Osteocyte (in vitro differentiated cells): ENCODE data around the gene PDE6C. TPM values are rescaled to one million over a fixed set of nuclear protein-coding genes. Genes with fewer than 3 reads are reported as not detected.

Experiments
- DNase-seq: peaks from one replicate; pipeline ENCODE4 v3.0.0; 2021; ENCODE audit warnings: mixed read lengths; ENCODE audit not compliant: unreplicated experiment; ENCODE audit errors: extremely low spot score
- H3K27ac Mint-ChIP-seq: one replicate; pipeline ENCODE4 v1.8.0; 2021; ENCODE audit warnings: mild to moderate bottlenecking, mixed read lengths; ENCODE audit not compliant: unreplicated experiment
- H3K27me3 Mint-ChIP-seq: one replicate; pipeline ENCODE4 v1.8.0; 2021; ENCODE audit warnings: mixed read lengths; ENCODE audit not compliant: unreplicated experiment
- H3K36me3 Mint-ChIP-seq: one replicate; pipeline ENCODE4 v1.8.0; 2021; ENCODE audit warnings: mixed read lengths; ENCODE audit not compliant: unreplicated experiment
- H3K4me1 Mint-ChIP-seq: one replicate; pipeline ENCODE4 v1.8.0; 2021; ENCODE audit warnings: mixed read lengths; ENCODE audit not compliant: unreplicated experiment
- H3K4me3 Mint-ChIP-seq: one replicate; pipeline ENCODE4 v1.8.0; 2021; ENCODE audit warnings: mild to moderate bottlenecking, moderate library complexity, mixed read lengths; ENCODE audit not compliant: unreplicated experiment
- H3K9me3 Mint-ChIP-seq: one replicate; pipeline ENCODE4 v1.8.0; 2021; ENCODE audit warnings: mixed read lengths; ENCODE audit not compliant: unreplicated experiment
- CTCF ChIP-seq: fragments of 200-600 bp; sonication (generic); IDR thresholded peaks from 2 replicates; pipeline ENCODE4 v1.5.0; 2021; ENCODE audit warnings: antibody characterized with exemption, mild to moderate bottlenecking, moderate library complexity
- total RNA-seq: library from RNA; stranded (reverse); gene quantifications from 2 replicates; pipeline ENCODE4 v1.2.1, GENCODE V29; 2021

PDE6C gene
- total RNA-seq, 1 donor from 2014 or later, result not detected

- H3K4me3 Mint-ChIP-seq, result no peak overlapping the region
- H3K4me1 Mint-ChIP-seq, result no peaks in the 10 kb centered on the region
- TF ChIP-seq CTCF, result no peak
- H3K27ac Mint-ChIP-seq, result no peak overlapping the region
- no peaks in the 10 kb centered on the region for H3K9me3 Mint-ChIP-seq
- peaks cover 39% of the 10 kb centered on the region for H3K36me3 Mint-ChIP-seq
- H3K27me3 Mint-ChIP-seq, result no peaks in the 10 kb centered on the region
- DNase-seq, result no peak
Observed at GRCh38 chr10:93672022-93672678, 59.8 kb downstream of the PDE6C start.

- no peaks in the 10 kb centered on the region for H3K9me3 Mint-ChIP-seq
- no peak for DNase-seq
- peaks cover 34% of the 10 kb centered on the region for H3K36me3 Mint-ChIP-seq
- no peaks in the 10 kb centered on the region for H3K4me1 Mint-ChIP-seq
- H3K27me3 Mint-ChIP-seq, result no peaks in the 10 kb centered on the region
- H3K4me3 Mint-ChIP-seq, result no peak overlapping the region
- no peak for TF ChIP-seq CTCF
- no peak overlapping the region for H3K27ac Mint-ChIP-seq
Observed at GRCh38 chr10:93672890-93673289, 60.6 kb downstream of the PDE6C start.

DNA sequence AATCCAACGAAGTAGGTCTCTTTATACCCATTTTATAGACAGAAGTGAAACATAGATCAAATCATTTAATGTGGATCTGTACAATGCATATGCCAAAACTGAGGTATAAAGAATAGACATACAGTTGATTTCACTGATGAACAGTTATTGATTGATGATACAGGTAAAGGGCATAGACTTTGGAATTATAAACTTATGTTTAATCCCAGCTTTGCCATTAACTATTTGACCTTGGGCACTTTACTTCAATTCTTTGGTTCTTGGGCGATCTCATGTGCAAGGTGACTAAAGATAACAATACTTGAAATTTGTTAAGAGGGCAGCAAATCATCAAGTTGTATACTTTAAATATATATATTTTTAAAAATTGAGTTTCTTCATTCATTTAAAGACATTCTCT, 61.5 kb downstream of the PDE6C start:
- Mint-ChIP-seq H3K27ac (no peak overlapping the region), H3K4me1 (no peaks in the 10 kb centered on the region), H3K27me3 (no peaks in the 10 kb centered on the region), H3K4me3 (no peak overlapping the region), H3K9me3 (no peaks in the 10 kb centered on the region), H3K36me3 (peaks cover 30% of the 10 kb centered on the region)
- no peak for DNase-seq
- no peak for TF ChIP-seq CTCF

DNA sequence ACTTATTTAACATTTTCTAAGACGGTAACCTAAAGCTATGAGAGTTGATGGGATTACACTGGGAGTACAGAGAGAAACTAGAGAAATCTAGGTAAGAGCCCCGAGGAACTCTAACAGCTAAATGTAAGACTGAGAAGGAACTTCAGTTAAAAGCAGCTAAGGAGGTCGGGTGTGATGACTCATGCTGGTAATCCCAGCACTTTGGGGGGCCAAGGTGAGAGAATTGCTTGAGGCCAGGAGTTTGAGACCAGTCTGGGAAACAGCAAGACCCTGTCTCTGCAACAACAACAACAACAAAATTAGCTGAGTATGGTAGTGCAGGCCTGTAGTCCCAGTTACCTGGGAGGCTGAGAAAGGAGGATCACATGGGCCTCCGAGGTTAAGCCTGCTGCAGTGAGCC, 66.0 kb downstream of the PDE6C start:
- H3K36me3 Mint-ChIP-seq, result peaks cover 27% of the 10 kb centered on the region
- H3K4me1 Mint-ChIP-seq, result no peaks in the 10 kb centered on the region
- no peak overlapping the region for H3K27ac Mint-ChIP-seq

More for the DNA sequence above, 66.0 kb downstream of the PDE6C start:
- no peaks in the 10 kb centered on the region for H3K27me3 Mint-ChIP-seq
- H3K4me3 Mint-ChIP-seq, result no peak overlapping the region
- no peak for DNase-seq
- no peak for TF ChIP-seq CTCF
- no peaks in the 10 kb centered on the region for H3K9me3 Mint-ChIP-seq
